HEK293 (cell line): ENCODE data around the gene KLHL20.

ENCODE experiments used
- CTCF ChIA-PET: fragments of 350-600 bp; formaldehyde crosslinking; extraction: SDS; loops from one replicate; lab custom pipeline; 2021; ENCODE audit warnings: antibody characterized with exemption; lab: Yijun Ruan, JAX
- POLR2A ChIA-PET: fragments of 300-600 bp; formaldehyde crosslinking; extraction: SDS; loops from one replicate; lab custom pipeline; 2020; ENCODE audit warnings: antibody characterized with exemption, inconsistent platforms; lab: Yijun Ruan, JAX
- H3K27ac ChIP-seq: fragments of 200-500 bp; sonication (Bioruptor generic); 2 replicates; pipeline ENCODE4 v1.5.1; 2014; ENCODE audit warnings: low read depth, low read length, control low read depth, inconsistent platforms; ENCODE audit errors: extremely low read depth
- H3K36me3 ChIP-seq, 2 experiments: fragments of 200-500 bp in 1 of 2; sonication (Bioruptor generic) in 1 of 2; 1 replicate in 1 of 2; 2 replicates in 1 of 2; pipeline ENCODE4 v1.5.1; 2014 to 2017; ENCODE audit warnings: inconsistent platforms in 2 of 2, low read length in 2 of 2; ENCODE audit not compliant: control insufficient read depth in 2 of 2, insufficient read depth in 1 of 2
- H3K4me1 ChIP-seq: fragments of 200-500 bp; sonication (Bioruptor generic); 2 replicates; pipeline ENCODE4 v1.5.1; 2014; ENCODE audit warnings: mild to moderate bottlenecking, low read length, inconsistent platforms; ENCODE audit not compliant: control insufficient read depth, insufficient read depth
- H3K4me3 ChIP-seq: 2 replicates; pipeline ENCODE4 v1.5.1; 2011; ENCODE audit warnings: low read depth, mild to moderate bottlenecking, control low read depth, low read length, moderate library complexity
- H3K9me3 ChIP-seq: fragments of 200-500 bp; sonication (Bioruptor generic); 2 replicates; pipeline ENCODE4 v1.5.1; 2014; ENCODE audit warnings: low read depth, low read length, inconsistent platforms; ENCODE audit not compliant: control insufficient read depth, insufficient read depth
- GFI1B ChIP-seq: fragments of 450-650 bp; formaldehyde crosslinking; IDR thresholded peaks from 2 replicates; pipeline ENCODE4 v1.5.1; 2016; ENCODE audit warnings: missing biosample characterization, missing genetic modification characterization
- OSR2 ChIP-seq: fragments of 450-650 bp; formaldehyde crosslinking; IDR thresholded peaks from 2 replicates; pipeline ENCODE4 v1.5.1; 2016; ENCODE audit warnings: missing biosample characterization, missing genetic modification characterization
- YY1 ChIP-seq: fragments of 450-650 bp; formaldehyde crosslinking; IDR thresholded peaks from 2 replicates; pipeline ENCODE4 v1.5.1; 2018; ENCODE audit warnings: missing biosample characterization, missing genetic modification characterization
- ZBTB20 ChIP-seq: fragments of 450-650 bp; formaldehyde crosslinking; IDR thresholded peaks from 2 replicates; pipeline ENCODE4 v1.5.1; 2016; ENCODE audit warnings: missing biosample characterization, missing genetic modification characterization
- ZEB2 ChIP-seq: fragments of 450-650 bp; formaldehyde crosslinking; IDR thresholded peaks from 2 replicates; pipeline ENCODE4 v1.5.1; 2016; ENCODE audit warnings: missing biosample characterization, missing genetic modification characterization
- ZNF155 ChIP-seq: fragments of 450-650 bp; formaldehyde crosslinking; IDR thresholded peaks from 2 replicates; pipeline ENCODE4 v1.5.1; 2016; ENCODE audit warnings: missing biosample characterization, missing genetic modification characterization
- ZNF221 ChIP-seq: fragments of 450-650 bp; formaldehyde crosslinking; IDR thresholded peaks from 2 replicates; pipeline ENCODE4 v1.5.1; 2017; ENCODE audit warnings: missing biosample characterization, missing genetic modification characterization, borderline replicate concordance
- ZNF426 ChIP-seq: fragments of 450-650 bp; formaldehyde crosslinking; IDR thresholded peaks from 2 replicates; pipeline ENCODE4 v1.5.1; 2017; ENCODE audit warnings: missing biosample characterization, missing genetic modification characterization, mild to moderate bottlenecking, inconsistent platforms, moderate library complexity
- ZNF514 ChIP-seq: fragments of 450-650 bp; formaldehyde crosslinking; IDR thresholded peaks from 2 replicates; pipeline ENCODE4 v1.5.1; 2016; ENCODE audit warnings: missing biosample characterization, missing genetic modification characterization
- ZNF670 ChIP-seq: fragments of 450-650 bp; formaldehyde crosslinking; IDR thresholded peaks from 2 replicates; pipeline ENCODE4 v1.5.1; 2016; ENCODE audit warnings: missing biosample characterization, missing genetic modification characterization, low read depth
- ZNF792 ChIP-seq: fragments of 450-650 bp; formaldehyde crosslinking; IDR thresholded peaks from 2 replicates; pipeline ENCODE4 v1.5.1; 2016; ENCODE audit warnings: missing biosample characterization, missing genetic modification characterization
- TF ChIP-seq, protein P1 (sequence below): fragments of 450-650 bp; formaldehyde crosslinking; IDR thresholded peaks from 2 replicates; pipeline ENCODE4 v1.5.1; 2016; ENCODE audit warnings: missing biosample characterization, missing genetic modification characterization
- TF ChIP-seq, protein P2 (sequence below): fragments of 450-650 bp; formaldehyde crosslinking; conservative IDR thresholded peaks from 2 replicates; pipeline ENCODE4 v1.5.1; 2016; ENCODE audit warnings: low read depth, missing biosample characterization, missing genetic modification characterization
- TF ChIP-seq, protein P3 (sequence below): fragments of 450-650 bp; formaldehyde crosslinking; IDR thresholded peaks from 2 replicates; pipeline ENCODE4 v1.5.1; 2016; ENCODE audit warnings: missing biosample characterization, missing genetic modification characterization
- TF ChIP-seq, protein P4 (sequence below): fragments of 450-650 bp; formaldehyde crosslinking; IDR thresholded peaks from 2 replicates; pipeline ENCODE4 v1.5.1; 2017; ENCODE audit warnings: missing biosample characterization, missing genetic modification characterization
- TF ChIP-seq, protein P5 (sequence below): fragments of 450-650 bp; formaldehyde crosslinking; IDR thresholded peaks from 2 replicates; pipeline ENCODE4 v1.5.1; 2016; ENCODE audit warnings: missing biosample characterization, missing genetic modification characterization
- TF ChIP-seq, protein P6 (sequence below): fragments of 450-650 bp; formaldehyde crosslinking; IDR thresholded peaks from 2 replicates; pipeline ENCODE4 v1.5.1; 2016; ENCODE audit warnings: missing biosample characterization, missing genetic modification characterization

The KLHL20 gene

DNA sequence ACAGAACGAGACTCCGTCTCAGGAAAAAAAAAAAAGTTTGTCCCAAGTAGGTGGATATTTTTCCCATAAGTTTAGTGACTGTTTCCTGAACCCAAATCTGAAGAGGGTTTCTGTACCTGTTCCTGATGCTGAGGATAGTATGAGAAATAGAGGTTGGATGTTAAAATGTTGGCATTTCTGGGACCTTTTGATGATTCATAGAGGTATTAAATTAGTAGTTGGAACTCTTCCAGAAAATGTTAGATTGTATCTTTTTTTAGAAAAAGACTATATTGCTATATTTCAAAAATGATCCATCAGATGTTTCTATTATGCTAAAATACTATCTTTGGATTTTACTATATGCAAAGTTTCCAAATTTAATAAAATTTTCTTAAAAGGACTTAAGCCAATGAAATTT lies 112.8 kb downstream of the KLHL20 start (continued):
- TF ChIP-seq, protein P1, sequence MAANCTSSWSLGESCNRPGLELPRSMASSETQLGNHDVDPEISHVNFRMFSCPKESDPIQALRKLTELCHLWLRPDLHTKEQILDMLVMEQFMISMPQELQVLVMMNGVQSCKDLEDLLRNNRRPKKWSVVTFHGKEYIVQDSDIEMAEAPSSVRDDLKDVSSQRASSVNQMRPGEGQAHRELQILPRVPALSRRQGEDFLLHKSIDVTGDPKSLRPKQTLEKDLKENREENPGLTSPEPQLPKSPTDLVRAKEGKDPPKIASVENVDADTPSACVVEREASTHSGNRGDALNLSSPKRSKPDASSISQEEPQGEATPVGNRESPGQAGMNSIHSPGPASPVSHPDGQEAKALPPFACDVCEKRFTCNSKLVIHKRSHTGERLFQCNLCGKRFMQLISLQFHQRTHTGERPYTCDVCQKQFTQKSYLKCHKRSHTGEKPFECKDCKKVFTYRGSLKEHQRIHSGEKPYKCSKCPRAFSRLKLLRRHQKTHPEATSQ (tag by site-specific recombination), result no peak
- TF ChIP-seq, protein P2, sequence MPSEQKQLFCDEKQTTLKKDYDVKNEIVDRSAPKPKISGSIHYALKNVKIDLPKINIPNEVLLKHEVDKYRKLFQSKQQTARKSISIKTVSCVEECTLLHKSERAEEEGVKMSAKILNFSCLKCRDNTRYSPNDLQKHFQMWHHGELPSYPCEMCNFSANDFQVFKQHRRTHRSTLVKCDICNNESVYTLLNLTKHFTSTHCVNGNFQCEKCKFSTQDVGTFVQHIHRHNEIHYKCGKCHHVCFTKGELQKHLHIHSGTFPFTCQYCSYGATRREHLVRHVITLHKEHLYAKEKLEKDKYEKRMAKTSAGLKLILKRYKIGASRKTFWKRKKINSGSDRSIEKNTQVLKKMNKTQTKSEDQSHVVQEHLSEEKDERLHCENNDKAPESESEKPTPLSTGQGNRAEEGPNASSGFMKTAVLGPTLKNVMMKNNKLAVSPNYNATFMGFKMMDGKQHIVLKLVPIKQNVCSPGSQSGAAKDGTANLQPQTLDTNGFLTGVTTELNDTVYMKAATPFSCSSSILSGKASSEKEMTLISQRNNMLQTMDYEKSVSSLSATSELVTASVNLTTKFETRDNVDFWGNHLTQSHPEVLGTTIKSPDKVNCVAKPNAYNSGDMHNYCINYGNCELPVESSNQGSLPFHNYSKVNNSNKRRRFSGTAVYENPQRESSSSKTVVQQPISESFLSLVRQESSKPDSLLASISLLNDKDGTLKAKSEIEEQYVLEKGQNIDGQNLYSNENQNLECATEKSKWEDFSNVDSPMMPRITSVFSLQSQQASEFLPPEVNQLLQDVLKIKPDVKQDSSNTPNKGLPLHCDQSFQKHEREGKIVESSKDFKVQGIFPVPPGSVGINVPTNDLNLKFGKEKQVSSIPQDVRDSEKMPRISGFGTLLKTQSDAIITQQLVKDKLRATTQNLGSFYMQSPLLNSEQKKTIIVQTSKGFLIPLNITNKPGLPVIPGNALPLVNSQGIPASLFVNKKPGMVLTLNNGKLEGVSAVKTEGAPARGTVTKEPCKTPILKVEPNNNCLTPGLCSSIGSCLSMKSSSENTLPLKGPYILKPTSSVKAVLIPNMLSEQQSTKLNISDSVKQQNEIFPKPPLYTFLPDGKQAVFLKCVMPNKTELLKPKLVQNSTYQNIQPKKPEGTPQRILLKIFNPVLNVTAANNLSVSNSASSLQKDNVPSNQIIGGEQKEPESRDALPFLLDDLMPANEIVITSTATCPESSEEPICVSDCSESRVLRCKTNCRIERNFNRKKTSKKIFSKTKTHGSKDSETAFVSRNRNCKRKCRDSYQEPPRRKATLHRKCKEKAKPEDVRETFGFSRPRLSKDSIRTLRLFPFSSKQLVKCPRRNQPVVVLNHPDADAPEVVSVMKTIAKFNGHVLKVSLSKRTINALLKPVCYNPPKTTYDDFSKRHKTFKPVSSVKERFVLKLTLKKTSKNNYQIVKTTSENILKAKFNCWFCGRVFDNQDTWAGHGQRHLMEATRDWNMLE (tag by site-specific recombination), result no peak

DNA sequence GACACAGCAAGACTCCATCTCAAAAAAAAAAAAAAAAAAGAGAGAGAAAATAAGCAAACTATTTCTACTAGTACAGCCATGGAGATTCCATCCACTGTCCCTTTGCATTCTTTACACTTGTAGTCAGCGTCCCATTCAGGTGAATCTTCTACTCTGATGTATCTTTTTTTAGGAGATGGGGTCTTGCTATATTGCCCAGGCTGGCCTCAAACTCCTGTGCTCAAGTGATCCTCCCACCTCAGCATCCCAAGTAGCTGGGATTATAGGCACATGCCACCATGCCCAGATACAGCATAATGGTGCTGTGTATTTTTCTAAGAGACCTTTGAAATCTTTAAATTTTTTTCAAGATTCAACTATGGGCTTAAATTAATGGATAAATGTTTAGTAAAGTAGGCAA lies 118.0 kb downstream of the KLHL20 start:
- H3K4me1 ChIP-seq, result no peaks in the 10 kb centered on the region
- H3K4me3 ChIP-seq, result no peak overlapping the region
- ChIA-PET CTCF (interaction anchor here (0.5 kb wide), 1 partner anchor 578 kb away, joined by 3 read pairs; no protein-coding TSS in a partner anchor), POLR2A (interaction anchor here (0.6 kb wide), 1 partner anchor 1307 kb away, joined by 3 read pairs; no protein-coding TSS in a partner anchor)
- H3K9me3 ChIP-seq, result no peaks in the 10 kb centered on the region
- H3K27ac ChIP-seq, result no peak overlapping the region
- peaks cover 54 to 71% of the 10 kb centered on the region in 2 experiments for H3K36me3 ChIP-seq
- TF ChIP-seq, protein P3, sequence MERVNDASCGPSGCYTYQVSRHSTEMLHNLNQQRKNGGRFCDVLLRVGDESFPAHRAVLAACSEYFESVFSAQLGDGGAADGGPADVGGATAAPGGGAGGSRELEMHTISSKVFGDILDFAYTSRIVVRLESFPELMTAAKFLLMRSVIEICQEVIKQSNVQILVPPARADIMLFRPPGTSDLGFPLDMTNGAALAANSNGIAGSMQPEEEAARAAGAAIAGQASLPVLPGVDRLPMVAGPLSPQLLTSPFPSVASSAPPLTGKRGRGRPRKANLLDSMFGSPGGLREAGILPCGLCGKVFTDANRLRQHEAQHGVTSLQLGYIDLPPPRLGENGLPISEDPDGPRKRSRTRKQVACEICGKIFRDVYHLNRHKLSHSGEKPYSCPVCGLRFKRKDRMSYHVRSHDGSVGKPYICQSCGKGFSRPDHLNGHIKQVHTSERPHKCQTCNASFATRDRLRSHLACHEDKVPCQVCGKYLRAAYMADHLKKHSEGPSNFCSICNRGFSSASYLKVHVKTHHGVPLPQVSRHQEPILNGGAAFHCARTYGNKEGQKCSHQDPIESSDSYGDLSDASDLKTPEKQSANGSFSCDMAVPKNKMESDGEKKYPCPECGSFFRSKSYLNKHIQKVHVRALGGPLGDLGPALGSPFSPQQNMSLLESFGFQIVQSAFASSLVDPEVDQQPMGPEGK, result no peak
- TF ChIP-seq, protein P4, sequence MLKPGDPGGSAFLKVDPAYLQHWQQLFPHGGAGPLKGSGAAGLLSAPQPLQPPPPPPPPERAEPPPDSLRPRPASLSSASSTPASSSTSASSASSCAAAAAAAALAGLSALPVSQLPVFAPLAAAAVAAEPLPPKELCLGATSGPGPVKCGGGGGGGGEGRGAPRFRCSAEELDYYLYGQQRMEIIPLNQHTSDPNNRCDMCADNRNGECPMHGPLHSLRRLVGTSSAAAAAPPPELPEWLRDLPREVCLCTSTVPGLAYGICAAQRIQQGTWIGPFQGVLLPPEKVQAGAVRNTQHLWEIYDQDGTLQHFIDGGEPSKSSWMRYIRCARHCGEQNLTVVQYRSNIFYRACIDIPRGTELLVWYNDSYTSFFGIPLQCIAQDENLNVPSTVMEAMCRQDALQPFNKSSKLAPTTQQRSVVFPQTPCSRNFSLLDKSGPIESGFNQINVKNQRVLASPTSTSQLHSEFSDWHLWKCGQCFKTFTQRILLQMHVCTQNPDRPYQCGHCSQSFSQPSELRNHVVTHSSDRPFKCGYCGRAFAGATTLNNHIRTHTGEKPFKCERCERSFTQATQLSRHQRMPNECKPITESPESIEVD, result no peak
- TF ChIP-seq ZEB2, result no peak
- TF ChIP-seq ZBTB20 (tag by site-specific recombination), result no peak
- no peak for TF ChIP-seq ZNF221 (tag by site-specific recombination)
- no peak for TF ChIP-seq ZNF426 (tag by site-specific recombination)
- TF ChIP-seq, protein P5, sequence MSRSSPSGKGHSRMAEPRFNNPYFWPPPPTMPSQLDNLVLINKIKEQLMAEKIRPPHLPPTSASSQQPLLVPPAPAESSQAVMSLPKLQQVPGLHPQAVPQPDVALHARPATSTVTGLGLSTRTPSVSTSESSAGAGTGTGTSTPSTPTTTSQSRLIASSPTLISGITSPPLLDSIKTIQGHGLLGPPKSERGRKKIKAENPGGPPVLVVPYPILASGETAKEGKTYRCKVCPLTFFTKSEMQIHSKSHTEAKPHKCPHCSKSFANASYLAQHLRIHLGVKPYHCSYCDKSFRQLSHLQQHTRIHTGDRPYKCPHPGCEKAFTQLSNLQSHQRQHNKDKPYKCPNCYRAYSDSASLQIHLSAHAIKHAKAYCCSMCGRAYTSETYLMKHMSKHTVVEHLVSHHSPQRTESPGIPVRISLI (tag by site-specific recombination), result no peak
- TF ChIP-seq ZNF670, result no peak
- no peak for TF ChIP-seq GFI1B (tag by site-specific recombination)
- TF ChIP-seq ZNF514 (tag by site-specific recombination), result no peak
- no peak for TF ChIP-seq OSR2
- TF ChIP-seq YY1, result no peak
- TF ChIP-seq ZNF792 (tag by site-specific recombination), result no peak
- TF ChIP-seq ZNF155 (tag by site-specific recombination), result no peak
- TF ChIP-seq, protein P6, sequence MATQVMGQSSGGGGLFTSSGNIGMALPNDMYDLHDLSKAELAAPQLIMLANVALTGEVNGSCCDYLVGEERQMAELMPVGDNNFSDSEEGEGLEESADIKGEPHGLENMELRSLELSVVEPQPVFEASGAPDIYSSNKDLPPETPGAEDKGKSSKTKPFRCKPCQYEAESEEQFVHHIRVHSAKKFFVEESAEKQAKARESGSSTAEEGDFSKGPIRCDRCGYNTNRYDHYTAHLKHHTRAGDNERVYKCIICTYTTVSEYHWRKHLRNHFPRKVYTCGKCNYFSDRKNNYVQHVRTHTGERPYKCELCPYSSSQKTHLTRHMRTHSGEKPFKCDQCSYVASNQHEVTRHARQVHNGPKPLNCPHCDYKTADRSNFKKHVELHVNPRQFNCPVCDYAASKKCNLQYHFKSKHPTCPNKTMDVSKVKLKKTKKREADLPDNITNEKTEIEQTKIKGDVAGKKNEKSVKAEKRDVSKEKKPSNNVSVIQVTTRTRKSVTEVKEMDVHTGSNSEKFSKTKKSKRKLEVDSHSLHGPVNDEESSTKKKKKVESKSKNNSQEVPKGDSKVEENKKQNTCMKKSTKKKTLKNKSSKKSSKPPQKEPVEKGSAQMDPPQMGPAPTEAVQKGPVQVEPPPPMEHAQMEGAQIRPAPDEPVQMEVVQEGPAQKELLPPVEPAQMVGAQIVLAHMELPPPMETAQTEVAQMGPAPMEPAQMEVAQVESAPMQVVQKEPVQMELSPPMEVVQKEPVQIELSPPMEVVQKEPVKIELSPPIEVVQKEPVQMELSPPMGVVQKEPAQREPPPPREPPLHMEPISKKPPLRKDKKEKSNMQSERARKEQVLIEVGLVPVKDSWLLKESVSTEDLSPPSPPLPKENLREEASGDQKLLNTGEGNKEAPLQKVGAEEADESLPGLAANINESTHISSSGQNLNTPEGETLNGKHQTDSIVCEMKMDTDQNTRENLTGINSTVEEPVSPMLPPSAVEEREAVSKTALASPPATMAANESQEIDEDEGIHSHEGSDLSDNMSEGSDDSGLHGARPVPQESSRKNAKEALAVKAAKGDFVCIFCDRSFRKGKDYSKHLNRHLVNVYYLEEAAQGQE (tag by site-specific recombination), result no peak
